Ishikawa (cell line): ENCODE measurements around the gene PANX1.

Experiments
- CEBPB ChIP-seq: IDR thresholded peaks from 2 replicates; pipeline ENCODE4 v1.6.1; 2012
- REST ChIP-seq: IDR thresholded peaks from 2 replicates; pipeline ENCODE4 v1.6.1; 2012; ENCODE audit warnings: low read depth, mild to moderate bottlenecking
- TCF12 ChIP-seq: IDR thresholded peaks from 2 replicates; pipeline ENCODE4 v1.6.1; 2012; ENCODE audit warnings: low read depth

DNA sequence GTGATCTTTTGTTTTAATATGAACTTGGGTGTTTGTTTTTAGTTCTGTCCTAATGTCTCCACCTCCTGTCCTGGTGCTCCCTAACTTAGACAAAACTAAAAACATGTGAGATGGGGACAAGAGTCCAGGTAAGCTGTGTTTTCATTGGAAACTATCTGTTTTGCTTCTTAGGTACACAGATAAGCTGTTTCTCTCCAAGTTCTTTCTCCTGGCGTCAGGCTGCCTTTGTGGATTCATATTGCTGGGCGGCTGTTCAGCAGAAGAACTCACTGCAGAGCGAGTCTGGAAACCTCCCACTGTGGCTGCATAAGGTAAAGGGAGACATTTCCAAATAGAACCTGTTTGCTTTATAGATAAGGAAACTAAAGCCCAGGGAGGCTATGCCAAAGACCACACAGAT is 24.7 kb downstream of the PANX1 start:
- TF ChIP-seq CEBPB = no peak
- no peak for TF ChIP-seq REST
- no peak for TF ChIP-seq TCF12
